ENCODE data around the gene CACNA1C. TPM values are rescaled to one million over a fixed set of nuclear protein-coding genes. Genes with fewer than 3 reads are reported as not detected.

CACNA1C gene
- total RNA-seq, 1 experiment from 2014 or later = 1.1 TPM

DNA sequence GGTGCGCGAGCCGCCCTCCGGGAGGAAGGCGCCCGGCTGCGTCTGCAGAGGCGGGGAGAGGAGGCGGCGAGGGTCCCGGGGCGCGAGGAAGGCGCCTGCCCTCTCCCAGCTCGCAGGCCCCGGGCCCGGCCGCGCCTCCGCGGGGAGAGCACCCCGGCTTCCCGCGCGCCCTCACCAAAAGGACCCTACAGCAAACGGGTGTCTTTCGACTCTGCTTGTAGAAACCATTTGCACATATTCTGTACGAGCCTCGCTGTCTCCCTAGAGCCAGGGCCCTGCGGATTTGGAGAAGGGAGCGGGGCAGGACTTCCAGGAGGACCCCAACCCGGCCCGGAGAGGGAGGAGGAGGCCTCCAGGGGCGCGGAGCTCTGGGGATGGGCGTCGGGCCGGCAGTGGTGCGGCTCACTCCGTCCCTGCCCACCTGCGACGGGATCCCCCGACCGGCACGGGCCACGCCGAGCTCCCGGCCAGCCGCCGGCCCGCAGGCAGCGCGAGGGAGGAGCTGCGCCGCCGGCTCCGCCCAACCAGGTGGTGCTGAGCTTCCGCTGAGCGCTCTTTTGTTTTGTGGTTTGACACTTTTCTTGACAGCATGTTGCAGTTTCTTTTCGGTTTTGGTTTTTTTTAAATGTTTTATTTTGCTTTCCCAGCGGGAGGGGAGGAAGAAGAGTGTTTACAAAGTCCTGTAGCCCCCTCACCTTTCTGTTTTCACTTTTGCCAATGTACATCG, 638.7 kb downstream of the CACNA1C start:
- no peak overlapping the region for H3K9ac ChIP-seq (ENCODE audit: extremely low read depth, insufficient read length, low read length)
- H3K4me2 ChIP-seq (ENCODE audit: insufficient read depth, insufficient read length, low read length) = peak overlapping the region; percentile 59
- peaks cover 5% of the 10 kb centered on the region for H3K23me2 ChIP-seq (ENCODE audit: insufficient read length, low read depth, low read length, poor library complexity, severe bottlenecking)
- H3K27ac Mint-ChIP-seq = no peak overlapping the region
- H3K56ac ChIP-seq (ENCODE audit: insufficient read length, low read depth, low read length) = no peak overlapping the region
- TF ChIP-seq, protein P1, sequence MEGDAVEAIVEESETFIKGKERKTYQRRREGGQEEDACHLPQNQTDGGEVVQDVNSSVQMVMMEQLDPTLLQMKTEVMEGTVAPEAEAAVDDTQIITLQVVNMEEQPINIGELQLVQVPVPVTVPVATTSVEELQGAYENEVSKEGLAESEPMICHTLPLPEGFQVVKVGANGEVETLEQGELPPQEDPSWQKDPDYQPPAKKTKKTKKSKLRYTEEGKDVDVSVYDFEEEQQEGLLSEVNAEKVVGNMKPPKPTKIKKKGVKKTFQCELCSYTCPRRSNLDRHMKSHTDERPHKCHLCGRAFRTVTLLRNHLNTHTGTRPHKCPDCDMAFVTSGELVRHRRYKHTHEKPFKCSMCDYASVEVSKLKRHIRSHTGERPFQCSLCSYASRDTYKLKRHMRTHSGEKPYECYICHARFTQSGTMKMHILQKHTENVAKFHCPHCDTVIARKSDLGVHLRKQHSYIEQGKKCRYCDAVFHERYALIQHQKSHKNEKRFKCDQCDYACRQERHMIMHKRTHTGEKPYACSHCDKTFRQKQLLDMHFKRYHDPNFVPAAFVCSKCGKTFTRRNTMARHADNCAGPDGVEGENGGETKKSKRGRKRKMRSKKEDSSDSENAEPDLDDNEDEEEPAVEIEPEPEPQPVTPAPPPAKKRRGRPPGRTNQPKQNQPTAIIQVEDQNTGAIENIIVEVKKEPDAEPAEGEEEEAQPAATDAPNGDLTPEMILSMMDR (conservative IDR thresholded peaks at IDR 0.05) = peak; percentile 12; the same call in 1 of the 3 replicates
- no peak overlapping the region for H2AFZ ChIP-seq (ENCODE audit: low read length)
- H3K4ac ChIP-seq (ENCODE audit: low read depth, low read length) = no peak overlapping the region
- peak overlapping the region; percentile 78 to 87 for H3K4me3 Mint-ChIP-seq
- no peak overlapping the region for H2BK15ac ChIP-seq (ENCODE audit: low read depth, low read length)
- no peak overlapping the region for H3K18ac ChIP-seq (ENCODE audit: insufficient read length, low read depth, low read length)
- no peaks in the 10 kb centered on the region for H3K79me1 ChIP-seq (ENCODE audit: insufficient read depth, low read depth, low read length, poor library complexity, severe bottlenecking)
- peak; percentile 73 for DNase-seq
- no peak overlapping the region for H2BK120ac ChIP-seq (ENCODE audit: low read depth, low read length, poor library complexity, severe bottlenecking)
- H3K9me3 ChIP-seq (ENCODE audit: control insufficient read depth, low read depth, low read length) = no peaks in the 10 kb centered on the region
- no peak overlapping the region for H4K8ac ChIP-seq (replicated peaks; ENCODE audit: insufficient read length, low read depth, low read length)
- no peaks in the 10 kb centered on the region; the same call in 1 of the 2 replicates for H3K4me1 ChIP-seq (ENCODE audit: insufficient read depth, low read length)
- H3K79me2 ChIP-seq (ENCODE audit: insufficient read depth, low read length) = no peaks in the 10 kb centered on the region
- no peak overlapping the region for H2AK5ac ChIP-seq (ENCODE audit: insufficient read length, low read length)
- H3T11ph ChIP-seq (ENCODE audit: low read length) = no peak overlapping the region
- WGBS (ENCODE audit: extremely low coverage, insufficient read length, low lambda C conversion rate) = no CpG with 5 or more reads among the region's 62 CpGs
- no peak overlapping the region for H4K5ac ChIP-seq (ENCODE audit: insufficient read length, low read depth, low read length)
- H4K91ac ChIP-seq (ENCODE audit: insufficient read length, low read depth, low read length) = no peak overlapping the region
- H3K27me3 ChIP-seq (ENCODE audit: insufficient read depth, low read length) = no peaks in the 10 kb centered on the region; the same call in 1 of the 2 replicates
- no peaks in the 10 kb centered on the region for H4K20me1 ChIP-seq (ENCODE audit: control insufficient read depth, insufficient read depth, insufficient read length)
- no peak overlapping the region for H3K23ac ChIP-seq (ENCODE audit: insufficient read length, low read depth, low read length)
- no peak overlapping the region for H2BK12ac ChIP-seq (ENCODE audit: insufficient read length, low read depth, low read length)
- no peak overlapping the region for H2BK5ac ChIP-seq (ENCODE audit: insufficient read length, low read length)
- peaks cover 57% of the 10 kb centered on the region for H3K27me3 Mint-ChIP-seq (ENCODE audit: low read depth)
- H3K36me3 Mint-ChIP-seq (ENCODE audit: insufficient read depth in 1 of 3, low read depth in 3 of 3) = no peaks in the 10 kb centered on the region
- no peak overlapping the region for H2BK20ac ChIP-seq (ENCODE audit: low read depth, low read length, poor library complexity, severe bottlenecking)
- no peaks in the 10 kb centered on the region for H3K9me3 Mint-ChIP-seq
- H3K27ac ChIP-seq (ENCODE audit: insufficient read length, low read depth, low read length) = no peak overlapping the region
- peaks cover 23 to 26% of the 10 kb centered on the region in 2 experiments for H3K4me1 Mint-ChIP-seq
- H3K14ac ChIP-seq (ENCODE audit: insufficient read depth, low read length) = no peak overlapping the region; the same call in 1 of the 2 replicates

All from H9 (cell line).